SJSA1 (cell line): Measurements from ENCODE around the gene GAB3. TPM values are rescaled to one million over a fixed set of nuclear protein-coding genes. Genes with fewer than 3 reads are reported as not detected.

ENCODE experiments used
- DNase-seq, 2 experiments: peaks; one replicate each; pipeline ENCODE4 v3.0.0-alpha.2; 2015 to 2020; ENCODE audit warnings: low spot score in 2 of 2, low read depth in 1 of 2
- H3K27ac ChIP-seq: fragments of 250-450 bp; sonication (Bioruptor Pico); 2 replicates; pipeline ENCODE4 v1.5.1; 2020; ENCODE audit warnings: mild to moderate bottlenecking, moderate library complexity
- H3K27me3 ChIP-seq: fragments of 250-450 bp; sonication (Bioruptor Pico); replicated peaks from 2 replicates; pipeline ENCODE4 v1.5.1; 2020; ENCODE audit warnings: mild to moderate bottlenecking, moderate library complexity
- H3K36me3 ChIP-seq: fragments of 250-450 bp; sonication (Bioruptor Pico); 2 replicates; pipeline ENCODE4 v1.5.1; 2020; ENCODE audit warnings: mild to moderate bottlenecking
- H3K4me1 ChIP-seq: fragments of 250-450 bp; sonication (Bioruptor Pico); replicated peaks from 2 replicates; pipeline ENCODE4 v1.6.1; 2021; ENCODE audit warnings: mild to moderate bottlenecking
- H3K4me3 ChIP-seq: fragments of 250-450 bp; sonication (Bioruptor Pico); 2 replicates; pipeline ENCODE4 v1.5.1; 2020; ENCODE audit warnings: mild to moderate bottlenecking
- H3K9me3 ChIP-seq: fragments of 250-450 bp; sonication (Bioruptor Pico); replicated peaks from 2 replicates; pipeline ENCODE4 v1.5.1; 2020; ENCODE audit warnings: mild to moderate bottlenecking
- total RNA-seq: library from RNA; depleted of rRNA; stranded (reverse); fragments of >200 nt; shearing (Covaris generic); gene quantifications from 2 replicates; pipeline ENCODE4 v1.2.3, GENCODE V29; 2014; rRNA removed

Gene GAB3
- 0.95 and 0.97 TPM in 2 replicates for total RNA-seq

- Histone ChIP-seq H3K4me1 (0 out of 2 replicates have a peak, but pooled peaks cover 3% of the 10 kb centered on the region), H3K27ac (no peak within 1 kb of the TSS), H3K4me3 (peak within 1 kb of the TSS; percentile 48), H3K9me3 (no peaks in the 10 kb centered on the region), H3K27me3 (no peaks in the 10 kb centered on the region; the same call in 1 of the 2 replicates), H3K36me3 (no peaks in the 10 kb centered on the region)
- DNase-seq = peak; percentile 37 to 55
These were observed at the start of gene GAB3 for GRCh38 chrX:154750301-154751202. GAB3 (minus strand) TSS chrX:154751077; CDS start chrX:154751025, 52 bp downstream.

GRCh38 chrX:154799556-154800348 is 48.9 kb upstream of the GAB3 start:
- H3K4me3 ChIP-seq = no peak overlapping the region
- H3K9me3 ChIP-seq = no peaks in the 10 kb centered on the region
- no peaks in the 10 kb centered on the region for H3K27me3 ChIP-seq
- peak overlapping the region; percentile 91 for H3K27ac ChIP-seq
- no peaks in the 10 kb centered on the region for H3K36me3 ChIP-seq
- peak in 1 of 2 experiments; percentile 57 for DNase-seq
- peaks cover 42% of the 10 kb centered on the region for H3K4me1 ChIP-seq

DNA sequence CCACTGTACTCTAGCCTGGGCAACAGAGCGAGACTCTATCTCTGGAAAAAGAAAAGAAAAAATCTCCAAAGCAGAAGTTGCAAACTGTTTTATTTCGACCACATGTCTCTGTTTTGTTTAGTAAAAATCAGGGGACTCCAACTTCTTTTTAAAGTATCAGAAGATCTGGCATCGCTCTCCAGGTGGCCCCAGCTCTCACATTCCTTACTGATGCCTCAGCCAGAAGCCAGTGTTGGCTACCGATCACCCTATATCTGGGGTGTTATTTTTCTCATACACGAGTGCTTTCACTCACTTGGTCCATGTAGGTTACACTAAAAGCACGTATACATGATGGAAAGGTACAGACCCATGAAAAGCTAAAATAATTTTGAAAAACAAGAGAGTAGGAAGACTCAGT is 46.1 kb upstream of the GAB3 start:
- peaks cover 37% of the 10 kb centered on the region for H3K4me1 ChIP-seq
- 0 out of 2 replicates have a peak overlapping the region, but pooled peaks have one; percentile 11 for H3K27ac ChIP-seq
- DNase-seq = peak in 1 of 2 experiments; percentile 23
- no peak overlapping the region for H3K4me3 ChIP-seq
- no peaks in the 10 kb centered on the region for H3K36me3 ChIP-seq
- H3K9me3 ChIP-seq = no peaks in the 10 kb centered on the region
- no peaks in the 10 kb centered on the region for H3K27me3 ChIP-seq

DNA sequence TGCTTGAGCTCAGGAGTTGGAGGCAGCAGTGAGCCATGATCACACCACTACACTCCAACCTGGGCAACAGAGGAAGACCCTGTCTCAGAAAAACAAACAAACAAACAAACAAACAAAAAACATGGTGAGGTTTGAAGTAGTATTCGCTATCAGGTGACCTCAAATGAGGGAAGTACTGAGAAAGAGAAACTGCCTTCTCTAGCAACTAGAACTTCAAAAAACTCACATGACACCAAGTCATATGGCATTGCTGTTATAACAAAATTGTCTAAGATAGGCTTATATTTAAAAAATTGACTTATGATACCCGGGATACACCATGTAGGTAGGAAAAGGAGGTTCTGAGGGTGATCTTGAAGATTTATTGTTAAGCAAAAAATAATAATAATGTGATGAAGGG is 44.1 kb upstream of the GAB3 start:
- DNase-seq = no peak
- Histone ChIP-seq H3K4me1 (peaks cover 31% of the 10 kb centered on the region), H3K27ac (no peak overlapping the region), H3K4me3 (no peak overlapping the region), H3K9me3 (no peaks in the 10 kb centered on the region), H3K27me3 (no peaks in the 10 kb centered on the region), H3K36me3 (no peaks in the 10 kb centered on the region)

DNA sequence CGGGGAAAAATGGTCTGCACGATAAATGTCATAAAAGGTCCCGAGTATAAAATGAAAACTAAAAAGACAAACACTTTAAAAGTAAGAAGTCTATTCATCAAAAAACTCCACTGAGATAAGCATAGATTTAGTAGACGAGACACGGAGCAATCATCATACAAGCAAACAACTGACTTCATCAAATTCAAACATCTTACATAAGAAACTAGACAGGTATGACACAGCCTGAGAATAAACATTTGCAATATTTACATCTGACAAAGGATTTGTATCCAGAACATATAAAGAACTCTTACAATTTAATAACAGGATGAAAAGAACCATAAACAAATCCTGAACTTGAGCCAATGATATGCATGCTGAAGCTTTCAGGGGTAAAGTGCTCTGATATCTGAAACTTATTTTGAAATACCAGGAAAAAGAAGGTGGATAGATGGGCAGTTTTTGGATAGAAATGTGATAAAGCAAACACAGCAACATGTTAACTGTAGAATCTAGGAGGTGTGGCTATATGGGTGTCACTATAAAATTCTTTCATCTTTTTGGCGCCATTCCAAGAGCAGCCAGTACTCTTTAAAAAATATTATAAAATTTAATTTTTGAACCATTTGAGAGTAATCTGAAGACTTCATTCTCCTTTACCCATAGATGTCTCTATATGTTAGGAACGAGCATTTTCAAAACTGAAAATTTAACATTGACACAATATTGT is 42.4 kb upstream of the GAB3 start:
- H3K4me1 ChIP-seq = peaks cover 14% of the 10 kb centered on the region
- H3K36me3 ChIP-seq = no peaks in the 10 kb centered on the region; the same call in 1 of the 2 replicates
- no peaks in the 10 kb centered on the region for H3K9me3 ChIP-seq
- H3K4me3 ChIP-seq = no peak overlapping the region
- DNase-seq = no peak
- H3K27ac ChIP-seq = no peak overlapping the region
- H3K27me3 ChIP-seq = no peaks in the 10 kb centered on the region

GRCh38 chrX:154791939-154792338 is 41.1 kb upstream of the GAB3 start:
- no peaks in the 10 kb centered on the region for H3K9me3 ChIP-seq
- no peak overlapping the region for H3K4me3 ChIP-seq
- no peak overlapping the region for H3K27ac ChIP-seq
- H3K27me3 ChIP-seq = no peaks in the 10 kb centered on the region
- no peak for DNase-seq
- H3K4me1 ChIP-seq = peaks cover 6% of the 10 kb centered on the region
- H3K36me3 ChIP-seq = no peaks in the 10 kb centered on the region; the same call in 1 of the 2 replicates

- Histone ChIP-seq H3K27ac (no peak overlapping the region), H3K9me3 (no peaks in the 10 kb centered on the region), H3K4me1 (peaks cover 1% of the 10 kb centered on the region), H3K4me3 (no peak overlapping the region), H3K27me3 (no peaks in the 10 kb centered on the region), H3K36me3 (no peaks in the 10 kb centered on the region; the same call in 1 of the 2 replicates)
- no peak for DNase-seq
These were observed 40.6 kb upstream of the GAB3 start for GRCh38 chrX:154791467-154791866.

GRCh38 chrX:154785716-154786115 is 34.8 kb upstream of the GAB3 start:
- Histone ChIP-seq H3K4me3 (no peak overlapping the region), H3K27ac (no peak overlapping the region), H3K4me1 (no peaks in the 10 kb centered on the region), H3K27me3 (no peaks in the 10 kb centered on the region), H3K36me3 (no peaks in the 10 kb centered on the region; the same call in 1 of the 2 replicates), H3K9me3 (no peaks in the 10 kb centered on the region)
- DNase-seq = no peak

GRCh38 chrX:154784149-154784995 is 33.5 kb upstream of the GAB3 start:
- H3K4me3 ChIP-seq = no peak overlapping the region
- no peak for DNase-seq
- no peaks in the 10 kb centered on the region for H3K4me1 ChIP-seq
- no peaks in the 10 kb centered on the region for H3K27me3 ChIP-seq
- H3K36me3 ChIP-seq = no peaks in the 10 kb centered on the region; the same call in 1 of the 2 replicates
- H3K9me3 ChIP-seq = no peaks in the 10 kb centered on the region
- no peak overlapping the region for H3K27ac ChIP-seq

DNA sequence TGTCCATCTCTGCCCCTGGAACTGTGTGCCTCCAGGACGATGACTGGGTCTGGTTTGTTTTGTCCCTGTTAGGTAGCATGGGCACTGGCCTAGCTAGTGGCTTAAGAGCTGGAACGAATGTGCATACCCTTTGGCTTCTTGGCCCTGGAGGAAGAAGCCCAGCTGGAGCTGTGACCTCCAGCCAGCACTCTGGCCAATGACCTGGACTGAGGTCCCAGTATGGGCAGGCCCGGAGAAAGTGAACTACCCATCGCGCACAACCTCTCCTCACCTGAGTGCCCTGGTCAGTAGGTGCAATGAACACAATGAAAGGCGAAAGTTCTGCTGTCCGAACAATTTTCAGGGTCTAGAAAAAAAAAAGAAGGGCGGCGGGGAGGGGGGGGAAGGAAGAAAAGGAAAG is 30.1 kb upstream of the GAB3 start:
- Histone ChIP-seq H3K4me3 (no peak overlapping the region), H3K36me3 (peaks cover 14% of the 10 kb centered on the region), H3K9me3 (no peaks in the 10 kb centered on the region), H3K27me3 (no peaks in the 10 kb centered on the region), H3K27ac (no peak overlapping the region), H3K4me1 (no peaks in the 10 kb centered on the region)
- no peak for DNase-seq

DNA sequence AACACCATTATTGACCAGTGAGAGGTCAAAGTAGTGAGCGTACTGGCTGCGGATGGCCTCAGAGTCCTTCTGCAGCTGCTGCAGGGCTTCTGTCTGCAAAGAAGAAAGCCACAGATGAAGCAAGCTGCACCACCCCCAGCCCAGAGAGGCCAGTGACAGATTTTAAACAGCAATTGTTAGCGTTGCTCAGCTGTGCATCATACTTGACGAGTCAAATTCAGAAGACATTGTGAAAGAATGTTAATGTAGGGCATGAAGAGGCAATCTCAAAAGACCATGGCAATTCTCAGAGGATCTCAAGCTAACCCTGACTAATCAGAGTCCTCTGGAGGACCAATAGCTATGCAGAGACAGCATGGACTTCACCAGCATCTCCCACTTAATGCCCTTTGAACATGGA is 28.4 kb upstream of the GAB3 start:
- Histone ChIP-seq H3K36me3 (peaks cover 31% of the 10 kb centered on the region), H3K9me3 (no peaks in the 10 kb centered on the region), H3K27me3 (no peaks in the 10 kb centered on the region), H3K4me1 (no peaks in the 10 kb centered on the region), H3K27ac (no peak overlapping the region), H3K4me3 (no peak overlapping the region)
- DNase-seq = no peak

DNA sequence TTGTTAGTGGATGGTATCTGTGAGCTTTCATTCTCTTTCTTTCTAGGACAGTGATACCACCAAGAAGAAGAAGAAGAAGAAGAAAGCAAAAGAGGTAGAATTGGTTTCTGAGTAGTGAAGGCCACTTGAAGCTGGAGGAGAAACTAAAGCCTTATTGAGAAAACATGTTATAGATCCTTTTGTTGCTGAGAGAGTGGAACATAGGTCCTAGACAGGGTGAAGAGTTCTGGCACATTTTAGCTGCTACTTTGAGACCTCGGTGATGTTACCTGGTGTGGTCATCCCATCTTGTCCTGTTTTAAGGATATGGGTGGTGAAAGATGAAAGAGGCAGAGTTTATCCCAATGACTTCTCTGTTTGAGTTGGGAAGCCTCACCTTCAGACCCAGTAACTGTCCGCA is 25.9 kb upstream of the GAB3 start:
- Histone ChIP-seq H3K4me1 (no peaks in the 10 kb centered on the region), H3K9me3 (no peaks in the 10 kb centered on the region), H3K27ac (no peak overlapping the region), H3K27me3 (no peaks in the 10 kb centered on the region), H3K4me3 (no peak overlapping the region), H3K36me3 (peaks cover 49% of the 10 kb centered on the region)
- DNase-seq = no peak
